Stimulated activated naive CD8-positive, alpha-beta T cell treated with anti-CD3 and anti-CD28 coated beads, Interleukin-15, Interleukin-2, amounts not matched to agents 100 ng/mL and 50 ng/mL, for 24 hours (primary cell): ENCODE results near the gene USP16.
"Not testable (repeated sequence)": the region's sequence is repeated elsewhere in the genome, so short reads cannot be mapped to it uniquely, and the experiment has no call there.

Experiments
- H3K27ac Mint-ChIP-seq: one replicate; pipeline ENCODE4 v1.8.0; 2021; ENCODE audit warnings: mild to moderate bottlenecking, mixed read lengths
- H3K27me3 Mint-ChIP-seq: one replicate; pipeline ENCODE4 v1.8.0; 2021; ENCODE audit warnings: mixed read lengths
- H3K36me3 Mint-ChIP-seq: one replicate; pipeline ENCODE4 v1.8.0; 2021; ENCODE audit warnings: low read depth, mixed read lengths
- H3K4me1 Mint-ChIP-seq: one replicate; pipeline ENCODE4 v1.8.0; 2021; ENCODE audit warnings: low read depth, mixed read lengths
- H3K4me3 Mint-ChIP-seq: one replicate; pipeline ENCODE4 v1.8.0; 2021; ENCODE audit warnings: mild to moderate bottlenecking, mixed read lengths
- H3K9me3 Mint-ChIP-seq: one replicate; pipeline ENCODE4 v1.8.0; 2021; ENCODE audit warnings: mixed read lengths

USP16 gene

GRCh38 chr21:29011236-29011635, 13.2 kb upstream of the USP16 start:
- H3K27me3 Mint-ChIP-seq, H3K4me3 Mint-ChIP-seq, H3K9me3 Mint-ChIP-seq, H3K27ac Mint-ChIP-seq, H3K4me1 Mint-ChIP-seq: not testable (repeated sequence)
- H3K36me3 Mint-ChIP-seq, result peaks cover 14% of the 10 kb centered on the region

GRCh38 chr21:29017639-29018237, 6.7 kb upstream of the USP16 start:
- H3K36me3 Mint-ChIP-seq, result peaks cover 10% of the 10 kb centered on the region
- no peaks in the 10 kb centered on the region for H3K9me3 Mint-ChIP-seq
- no peaks in the 10 kb centered on the region for H3K27me3 Mint-ChIP-seq
- H3K27ac Mint-ChIP-seq, result peak overlapping the region; percentile 89
- H3K4me1 Mint-ChIP-seq, result peaks cover 29% of the 10 kb centered on the region
- H3K4me3 Mint-ChIP-seq, result peak overlapping the region; percentile 87

GRCh38 chr21:29018540-29018939, 5.9 kb upstream of the USP16 start:
- H3K4me3 Mint-ChIP-seq, result peak overlapping the region; percentile 87
- no peaks in the 10 kb centered on the region for H3K9me3 Mint-ChIP-seq
- H3K4me1 Mint-ChIP-seq, result peaks cover 36% of the 10 kb centered on the region
- no peaks in the 10 kb centered on the region for H3K27me3 Mint-ChIP-seq
- peaks cover 10% of the 10 kb centered on the region for H3K36me3 Mint-ChIP-seq
- peak overlapping the region; percentile 96 for H3K27ac Mint-ChIP-seq

GRCh38 chr21:29022166-29022565, 2.3 kb upstream of the USP16 start:
- Mint-ChIP-seq H3K4me3 (no peak overlapping the region), H3K36me3 (peaks cover 33% of the 10 kb centered on the region), H3K4me1 (peaks cover 68% of the 10 kb centered on the region), H3K9me3 (no peaks in the 10 kb centered on the region), H3K27me3 (no peaks in the 10 kb centered on the region), H3K27ac (peak overlapping the region; percentile 80)

- peak overlapping the region; percentile 100 for H3K4me3 Mint-ChIP-seq
- no peaks in the 10 kb centered on the region for H3K9me3 Mint-ChIP-seq
- H3K27me3 Mint-ChIP-seq, result no peaks in the 10 kb centered on the region
- peaks cover 55% of the 10 kb centered on the region for H3K4me1 Mint-ChIP-seq
- peaks cover 37% of the 10 kb centered on the region for H3K36me3 Mint-ChIP-seq
- peak overlapping the region; percentile 99 for H3K27ac Mint-ChIP-seq
Measured at GRCh38 chr21:29025328-29025713, 853 bp downstream of the USP16 start.

- no peaks in the 10 kb centered on the region for H3K27me3 Mint-ChIP-seq
- no peak overlapping the region for H3K27ac Mint-ChIP-seq
- no peak overlapping the region for H3K4me3 Mint-ChIP-seq
- peaks cover 32% of the 10 kb centered on the region for H3K4me1 Mint-ChIP-seq
- H3K36me3 Mint-ChIP-seq, result peaks cover 67% of the 10 kb centered on the region
- H3K9me3 Mint-ChIP-seq, result no peaks in the 10 kb centered on the region
Measured at GRCh38 chr21:29029524-29029923, 5.1 kb downstream of the USP16 start.

GRCh38 chr21:29030909-29031308, 6.4 kb downstream of the USP16 start:
- peaks cover 18% of the 10 kb centered on the region for H3K4me1 Mint-ChIP-seq
- no peak overlapping the region for H3K4me3 Mint-ChIP-seq
- peaks cover 61% of the 10 kb centered on the region for H3K36me3 Mint-ChIP-seq
- no peaks in the 10 kb centered on the region for H3K9me3 Mint-ChIP-seq
- H3K27ac Mint-ChIP-seq, result peak overlapping the region; percentile 9
- no peaks in the 10 kb centered on the region for H3K27me3 Mint-ChIP-seq

- Mint-ChIP-seq H3K27ac (peak overlapping the region; percentile 6), H3K27me3 (no peaks in the 10 kb centered on the region), H3K9me3 (no peaks in the 10 kb centered on the region), H3K4me3 (no peak overlapping the region), H3K4me1 (peaks cover 9% of the 10 kb centered on the region), H3K36me3 (peaks cover 74% of the 10 kb centered on the region)
Measured at GRCh38 chr21:29033301-29033700, 8.8 kb downstream of the USP16 start.

- Mint-ChIP-seq H3K36me3 (peaks cover 76% of the 10 kb centered on the region), H3K27me3 (no peaks in the 10 kb centered on the region), H3K27ac (peak overlapping the region; percentile 6), H3K4me3 (no peak overlapping the region), H3K9me3 (no peaks in the 10 kb centered on the region), H3K4me1 (peaks cover 9% of the 10 kb centered on the region)
Measured at GRCh38 chr21:29033871-29034270, 9.4 kb downstream of the USP16 start.

GRCh38 chr21:29034678-29035077, 10.2 kb downstream of the USP16 start:
- Mint-ChIP-seq H3K9me3 (no peaks in the 10 kb centered on the region), H3K4me3 (no peak overlapping the region), H3K27ac (no peak overlapping the region), H3K27me3 (no peaks in the 10 kb centered on the region), H3K36me3 (peaks cover 76% of the 10 kb centered on the region), H3K4me1 (peaks cover 5% of the 10 kb centered on the region)

- Mint-ChIP-seq H3K27me3 (no peaks in the 10 kb centered on the region), H3K9me3 (no peaks in the 10 kb centered on the region), H3K4me1 (no peaks in the 10 kb centered on the region), H3K27ac (no peak overlapping the region), H3K36me3 (peaks cover 23% of the 10 kb centered on the region), H3K4me3 (no peak overlapping the region)
Measured at GRCh38 chr21:29052224-29052623, 27.8 kb downstream of the USP16 start.

- H3K27ac Mint-ChIP-seq, result no peak overlapping the region
- H3K4me3 Mint-ChIP-seq, result no peak overlapping the region
- peaks cover 23% of the 10 kb centered on the region for H3K36me3 Mint-ChIP-seq
- no peaks in the 10 kb centered on the region for H3K4me1 Mint-ChIP-seq
- no peaks in the 10 kb centered on the region for H3K27me3 Mint-ChIP-seq
- H3K9me3 Mint-ChIP-seq, result no peaks in the 10 kb centered on the region
Measured at GRCh38 chr21:29053011-29053553, 28.6 kb downstream of the USP16 start.

GRCh38 chr21:29053656-29054055, 29.2 kb downstream of the USP16 start:
- Mint-ChIP-seq H3K36me3 (peaks cover 23% of the 10 kb centered on the region), H3K4me3 (no peak overlapping the region), H3K27me3 (no peaks in the 10 kb centered on the region), H3K9me3 (no peaks in the 10 kb centered on the region), H3K4me1 (no peaks in the 10 kb centered on the region), H3K27ac (no peak overlapping the region)

- Mint-ChIP-seq H3K27me3 (no peaks in the 10 kb centered on the region), H3K4me3 (no peak overlapping the region), H3K4me1 (no peaks in the 10 kb centered on the region), H3K27ac (no peak overlapping the region), H3K36me3 (peaks cover 33% of the 10 kb centered on the region), H3K9me3 (no peaks in the 10 kb centered on the region)
Measured at GRCh38 chr21:29055080-29055479, 30.6 kb downstream of the USP16 start.

GRCh38 chr21:29056005-29056404, 31.5 kb downstream of the USP16 start:
- Mint-ChIP-seq H3K36me3 (peaks cover 40% of the 10 kb centered on the region), H3K27ac (no peak overlapping the region), H3K9me3 (no peaks in the 10 kb centered on the region), H3K4me1 (no peaks in the 10 kb centered on the region), H3K27me3 (no peaks in the 10 kb centered on the region), H3K4me3 (no peak overlapping the region)

- Mint-ChIP-seq H3K27ac (peak overlapping the region; percentile 21), H3K4me1 (no peaks in the 10 kb centered on the region), H3K27me3 (no peaks in the 10 kb centered on the region), H3K9me3 (no peaks in the 10 kb centered on the region), H3K36me3 (peaks cover 46% of the 10 kb centered on the region), H3K4me3 (no peak overlapping the region)
Measured at GRCh38 chr21:29056538-29057050, 32.1 kb downstream of the USP16 start.
